CD14-positive monocyte (primary cell): Measurements from ENCODE around the gene IKZF4. TPM values are rescaled to one million over a fixed set of nuclear protein-coding genes. Genes with fewer than 3 reads are reported as not detected.
A peak's percentile ranks its signal among the peaks of the same experiment; 100 is the strongest.

Experiments
- DNase-seq, 3 donors: peaks; one replicate each; pipeline ENCODE4 v3.0.0-alpha.2; 2011 to 2022
- H2AFZ ChIP-seq: 2 replicates; pipeline ENCODE4 v1.6.0; 2012; ENCODE audit warnings: mild to moderate bottlenecking, low read depth, low read length, inconsistent platforms; ENCODE audit not compliant: insufficient read depth, poor library complexity, severe bottlenecking
- H3K27ac ChIP-seq, 2 donors: 1 replicate in 1 of 2; 2 replicates in 1 of 2; pipeline ENCODE4 v1.5.1; 2012 to 2013; ENCODE audit warnings: low read length in 2 of 2, control low read depth in 1 of 2, inconsistent platforms in 1 of 2, low read depth in 1 of 2, mild to moderate bottlenecking in 1 of 2
- H3K27me3 ChIP-seq, 2 donors: one replicate each; pipeline versions ENCODE4 v1.6.0 to v1.6.1; 2011 to 2013; ENCODE audit warnings: low read length in 2 of 2; ENCODE audit not compliant: control insufficient read depth in 2 of 2, insufficient read depth in 2 of 2
- H3K36me3 ChIP-seq, 2 donors: replicated peaks in 1 of 2; 1 replicate in 1 of 2; 2 replicates in 1 of 2; pipeline versions ENCODE4 v1.5.1 to v1.6.1; 2012 to 2013; ENCODE audit warnings: low read length in 2 of 2, control low read depth in 1 of 2, inconsistent platforms in 1 of 2, mild to moderate bottlenecking in 1 of 2; ENCODE audit not compliant: insufficient read depth in 2 of 2, control insufficient read depth in 1 of 2
- H3K4me1 ChIP-seq, 2 donors: 1 replicate in 1 of 2; 2 replicates in 1 of 2; pipeline versions ENCODE4 v1.5.1 to v1.6.1; 2012 to 2013; ENCODE audit warnings: low read length in 2 of 2, control low read depth in 1 of 2, inconsistent platforms in 1 of 2, mild to moderate bottlenecking in 1 of 2, moderate library complexity in 1 of 2; ENCODE audit not compliant: insufficient read depth in 2 of 2, control insufficient read depth in 1 of 2
- H3K4me2 ChIP-seq: replicated peaks from 2 replicates; pipeline ENCODE3; 2012; ENCODE audit warnings: low read length, moderate library complexity, mild to moderate bottlenecking; ENCODE audit not compliant: poor library complexity, severe bottlenecking; ENCODE audit errors: extremely low read depth
- H3K4me3 ChIP-seq, 3 experiments: fragments of 200-600 bp in 1 of 3; sonication (generic) in 1 of 3; replicated peaks in 1 of 3; 1 replicate in 2 of 3; 2 replicates in 1 of 3; pipeline ENCODE4 v1.5.1; 2011 to 2013; ENCODE audit warnings: low read length in 3 of 3, mild to moderate bottlenecking in 3 of 3, control low read depth in 2 of 3, low read depth in 2 of 3, inconsistent platforms in 1 of 3, moderate library complexity in 1 of 3
- H3K79me2 ChIP-seq: 2 replicates; pipeline ENCODE4 v1.6.0; 2012; ENCODE audit warnings: mild to moderate bottlenecking, control low read depth, inconsistent platforms, low read length, moderate library complexity; ENCODE audit not compliant: insufficient read depth
- H3K9ac ChIP-seq: 2 replicates; pipeline ENCODE4 v1.6.0; 2017; ENCODE audit warnings: low read length, mild to moderate bottlenecking; ENCODE audit not compliant: insufficient read depth, poor library complexity, severe bottlenecking
- H3K9me3 ChIP-seq, 2 donors: replicated peaks in 1 of 2; 1 replicate in 1 of 2; 2 replicates in 1 of 2; pipeline versions ENCODE4 v1.5.1 to v1.6.1; 2012 to 2013; ENCODE audit warnings: low read length in 2 of 2, control low read depth in 1 of 2; ENCODE audit not compliant: control insufficient read depth in 1 of 2, insufficient read depth in 1 of 2
- H4K20me1 ChIP-seq: 2 replicates; pipeline ENCODE4 v1.6.0; 2012; ENCODE audit warnings: mild to moderate bottlenecking, low read length, control low read depth, moderate library complexity; ENCODE audit not compliant: insufficient read depth
- H3K27ac Mint-ChIP-seq, 7 donors: one replicate each; pipeline ENCODE4 v1.8.0; 2020; ENCODE audit warnings: mild to moderate bottlenecking in 7 of 7, mixed read lengths in 7 of 7, moderate library complexity in 6 of 7, inconsistent platforms in 2 of 7
- H3K27me3 Mint-ChIP-seq, 3 donors: one replicate each; pipeline ENCODE4 v1.8.0; 2021 to 2022; ENCODE audit warnings: low read depth in 3 of 3, mild to moderate bottlenecking in 3 of 3, mixed read lengths in 3 of 3, moderate library complexity in 3 of 3, inconsistent platforms in 1 of 3
- H3K36me3 Mint-ChIP-seq, 2 donors: one replicate each; pipeline ENCODE4 v1.8.0; 2020; ENCODE audit warnings: mixed read lengths in 2 of 2, inconsistent platforms in 1 of 2, mild to moderate bottlenecking in 1 of 2
- H3K4me1 Mint-ChIP-seq: one replicate; pipeline ENCODE4 v1.8.0; 2020; ENCODE audit warnings: mild to moderate bottlenecking, mixed read lengths
- H3K4me3 Mint-ChIP-seq, 2 donors: one replicate each; pipeline ENCODE4 v1.8.0; 2020; ENCODE audit warnings: mild to moderate bottlenecking in 2 of 2, mixed read lengths in 2 of 2, moderate library complexity in 1 of 2
- H3K9me3 Mint-ChIP-seq, 7 donors: one replicate each; pipeline ENCODE4 v1.8.0; 2020 to 2022; ENCODE audit warnings: mixed read lengths in 7 of 7, mild to moderate bottlenecking in 6 of 7, moderate library complexity in 6 of 7, inconsistent platforms in 2 of 7
- CTCF ChIP-seq: fragments of 200-600 bp; IDR thresholded peaks from one replicate; pipeline ENCODE4 v1.8.0; 2022; ENCODE audit warnings: antibody characterized with exemption, mild to moderate bottlenecking
- WGBS: methylation state at CpG from one replicate; pipeline ENCODE4 v1.1.5; 2013; ENCODE audit warnings: missing lambda C conversion rate; ENCODE audit not compliant: insufficient coverage; 5-methylcytosine and 5-hydroxymethylcytosine counted together
- intact Hi-C, 2 donors: fragments of 100-400 bp; cut with micrococcal nuclease; formaldehyde crosslinking; loops; one replicate each; pipeline versions ENCODE4 v1.15.0 to v1.15.1; 2023
- polyA plus RNA-seq, 3 donors: library from polyadenylated mRNA; depleted of rRNA in 1 of 3; unstranded in 2 of 3; stranded (reverse) in 1 of 3; fragments of 300-500 nt in 2 of 3; fragments of >200 nt in 1 of 3; fragmentation: Illumina TruSeq in 2 of 3; gene quantifications; 1 replicate in 2 of 3; 2 replicates in 1 of 3; pipeline ENCODE4 v1.2.3, GENCODE V29; 2012 to 2021

The IKZF4 gene
- polyA plus RNA-seq, 3 donors = 0.09 to 4.9 (median 1.3) TPM

- Histone ChIP-seq H3K27me3 (peaks cover 0 to 9% of the 10 kb centered on the region in 2 donors), H3K9ac (no peak overlapping the region), H2AFZ (peak overlapping the region; percentile 13), H3K9me3 (no peaks in the 10 kb centered on the region), H3K79me2 (no peaks in the 10 kb centered on the region), H4K20me1 (no peaks in the 10 kb centered on the region), H3K4me1 (no peaks in the 10 kb centered on the region), H3K4me3 (no peak overlapping the region), H3K27ac (no peak overlapping the region), H3K36me3 (no peaks in the 10 kb centered on the region), H3K4me2 (no peak overlapping the region)
- Mint-ChIP-seq H3K27ac (no peak overlapping the region), H3K9me3 (peaks cover 0 to 3% (median 0%) of the 10 kb centered on the region in 7 donors), H3K36me3 (no peaks in the 10 kb centered on the region), H3K4me3 (no peak overlapping the region), H3K27me3 (peaks cover 17 to 19% (median 19%) of the 10 kb centered on the region in 3 donors), H3K4me1 (no peaks in the 10 kb centered on the region)
- intact Hi-C loops = no loop called here
- 93% methylated on average over 6 of the region's 6 CpGs for WGBS
- DNase-seq = no peak
- TF ChIP-seq CTCF = no peak
Measured at GRCh38 chr12:56087220-56087619, 66.4 kb downstream of the IKZF4 start.

Other genes with a start within 250 kb of the IKZF4 start
- gene SARNP, start 203.3 kb upstream of the IKZF4 start, polyA plus RNA-seq = 100 to 1,000 TPM in 1 of 3 donors, 10 to 100 TPM in 2; 28.9 to 139 (median 98.6) TPM
- 100 to 1,000 TPM in 2 of 3 donors, 10 to 100 TPM in 1; 15.5 to 140 (median 137) TPM for gene ORMDL2, start 203.0 kb upstream of the IKZF4 start, polyA plus RNA-seq
- 10 to 100 TPM in 2 of 3 donors, 1 to 10 TPM in 1; 6.2 to 26.2 (median 24.2) TPM for gene DNAJC14, start 191.5 kb upstream of the IKZF4 start, polyA plus RNA-seq
- gene MMP19, start 178.1 kb upstream of the IKZF4 start, polyA plus RNA-seq = 1 to 10 TPM in 2 of 3 donors, under 1 TPM in 1; 0.81 to 2.8 (median 1.0) TPM
- gene PYM1, start 93.1 kb upstream of the IKZF4 start, polyA plus RNA-seq = 10 to 100 TPM; 17.3 to 47.1 (median 39.5) TPM
- gene DGKA, start 89.9 kb upstream of the IKZF4 start, polyA plus RNA-seq = 10 to 100 TPM; 16.0 to 99.1 (median 21.4) TPM
- under 1 TPM; 0.37 to 0.54 (median 0.40) TPM for gene PMEL, start 55.0 kb upstream of the IKZF4 start, polyA plus RNA-seq
- gene CDK2, start 54.2 kb upstream of the IKZF4 start, polyA plus RNA-seq = 10 to 100 TPM in 1 of 3 donors, 1 to 10 TPM in 2; 4.1 to 11.8 (median 4.7) TPM
- 10 to 100 TPM; 44.0 to 63.0 (median 48.5) TPM for gene RAB5B, start 47.0 kb upstream of the IKZF4 start, polyA plus RNA-seq
- 10 to 100 TPM in 2 of 3 donors, 1 to 10 TPM in 1; 9.7 to 17.1 (median 14.4) TPM for gene SUOX, start 23.8 kb upstream of the IKZF4 start, polyA plus RNA-seq
- gene RPS26, start 20.9 kb downstream of the IKZF4 start, polyA plus RNA-seq = 100 to 1,000 TPM; 238 to 363 (median 286) TPM
- under 1 TPM in 1 of 3 donors, not detected in 2; 0.01 TPM for gene ERBB3, start 59.1 kb downstream of the IKZF4 start, polyA plus RNA-seq
- gene PA2G4, start 83.5 kb downstream of the IKZF4 start, polyA plus RNA-seq = 10 to 100 TPM; 83.0 to 84.2 (median 83.0) TPM
- 1,000 to 10,000 TPM; 2,986 to 5,048 (median 3,308) TPM for gene RPL41, start 95.6 kb downstream of the IKZF4 start, polyA plus RNA-seq
- gene ZC3H10, start 97.2 kb downstream of the IKZF4 start, polyA plus RNA-seq = 1 to 10 TPM; 1.7 to 3.1 (median 1.8) TPM
- gene ESYT1, start 107.2 kb downstream of the IKZF4 start, polyA plus RNA-seq = 10 to 100 TPM; 74.2 to 81.1 (median 74.6) TPM
- gene MYL6B, start 131.5 kb downstream of the IKZF4 start, polyA plus RNA-seq = 1 to 10 TPM; 2.7 to 4.3 (median 4.1) TPM
- 1,000 to 10,000 TPM; 1,962 to 3,939 (median 3,189) TPM for gene MYL6, start 137.3 kb downstream of the IKZF4 start, polyA plus RNA-seq
- 10 to 100 TPM; 22.2 to 63.7 (median 43.5) TPM for gene SMARCC2, start 168.4 kb downstream of the IKZF4 start, polyA plus RNA-seq
- 10 to 100 TPM; 35.8 to 82.0 (median 45.7) TPM for gene RNF41, start 200.9 kb downstream of the IKZF4 start, polyA plus RNA-seq
- 10 to 100 TPM in 1 of 3 donors, 1 to 10 TPM in 2; 2.7 to 10.1 (median 3.2) TPM for gene NABP2, start 203.3 kb downstream of the IKZF4 start, polyA plus RNA-seq
- under 1 TPM in 2 of 3 donors, not detected in 1; 0.21 to 0.25 TPM for gene SLC39A5, start 209.0 kb downstream of the IKZF4 start, polyA plus RNA-seq
- gene ANKRD52, start 237.3 kb downstream of the IKZF4 start, polyA plus RNA-seq = 10 to 100 TPM in 1 of 3 donors, 1 to 10 TPM in 2; 1.5 to 12.4 (median 2.4) TPM
- gene COQ10A, start 245.9 kb downstream of the IKZF4 start, polyA plus RNA-seq = 10 to 100 TPM in 1 of 3 donors, 1 to 10 TPM in 2; 1.7 to 13.5 (median 2.0) TPM